HepG2 (cell line): ENCODE results near the gene TBX18. TPM values are rescaled to one million over a fixed set of nuclear protein-coding genes. Genes with fewer than 3 reads are reported as not detected.

Source experiments
- ATAC-seq: fragments of 200-7000 bp; cut with Tn5 transposase; 3 replicates; pipeline ENCODE4 v1.9.1; 2020; ENCODE audit warnings: mild to moderate bottlenecking, moderate library complexity
- BruUV-seq: library from RNA; stranded (reverse); fragments of 400-500 nt; replicated peaks from 2 replicates; lab custom pipeline; 2021; lab: Mats Ljungman, UMichigan
- CTCF ChIA-PET: fragments of 300-600 bp; formaldehyde crosslinking; extraction: SDS; loops from one replicate; lab custom pipeline; 2021; ENCODE audit warnings: low total read pairs, inconsistent platforms, low intra/inter-chr PET ratio; lab: Yijun Ruan, JAX
- POLR2A ChIA-PET: fragments of 350-600 bp; sonication (Branson Sonifier 250); formaldehyde crosslinking; loops from one replicate; lab custom pipeline; 2020; ENCODE audit warnings: antibody characterized with exemption, inconsistent platforms; lab: Yijun Ruan, JAX
- DNase-seq: peaks from one replicate; pipeline ENCODE4 v3.0.0-alpha.2; 2015; ENCODE audit warnings: low spot score
- FAIRE-seq: peaks from 3 replicates; lab custom pipeline; 2011; peaks lifted over from hg19 to GRCh38; lab: Jason Lieb, UNC
- H2AFZ ChIP-seq: one replicate; pipeline ENCODE4 v1.6.1; 2011; ENCODE audit warnings: low read length, inconsistent platforms
- H3K27ac ChIP-seq: fragments of 300-600 bp; 3 replicates; pipeline ENCODE4 v1.8.0; 2011; ENCODE audit warnings: mixed run types, mild to moderate bottlenecking, mixed read lengths, low read length, inconsistent platforms; ENCODE audit not compliant: insufficient read depth; ENCODE audit errors: extremely low read length
- H3K27me3 ChIP-seq, 2 experiments: fragments of 200-600 bp in 1 of 2; 2 replicates in 1 of 2; 3 replicates in 1 of 2; pipeline versions ENCODE4 v1.6.0 to v1.8.0; 2011; ENCODE audit warnings: low read length in 2 of 2, mild to moderate bottlenecking in 2 of 2, moderate library complexity in 2 of 2, inconsistent platforms in 1 of 2; ENCODE audit not compliant: insufficient read depth in 2 of 2, control insufficient read depth in 1 of 2
- H3K36me3 ChIP-seq, 2 experiments: fragments of 200-600 bp in 1 of 2; replicated peaks in 1 of 2; 2 replicates in 1 of 2; 3 replicates in 1 of 2; pipeline versions ENCODE4 v1.5.1 to v1.8.0; 2011; ENCODE audit warnings: low read length in 2 of 2, inconsistent platforms in 1 of 2; ENCODE audit not compliant: insufficient read depth in 2 of 2, control insufficient read depth in 1 of 2
- H3K4me1 ChIP-seq: 2 replicates; pipeline ENCODE4 v1.5.1; 2012; ENCODE audit warnings: low read length, inconsistent platforms; ENCODE audit not compliant: insufficient read depth
- H3K4me2 ChIP-seq: 2 replicates; pipeline ENCODE4 v1.6.0; 2011; ENCODE audit warnings: low read depth, low read length, inconsistent platforms
- H3K4me3 ChIP-seq, 3 experiments: fragments of 200-600 bp in 1 of 3; sonication (generic), shearing (Covaris generic) in 1 of 3; replicated peaks in 1 of 3; 2 replicates each; pipeline ENCODE4 v1.5.1; 2011 to 2016; ENCODE audit warnings: low read length in 3 of 3, inconsistent platforms in 2 of 3, low read depth in 2 of 3, mild to moderate bottlenecking in 2 of 3, control low read depth in 1 of 3, mixed read lengths in 1 of 3; ENCODE audit not compliant: insufficient read depth in 1 of 3
- H3K79me2 ChIP-seq: one replicate; pipeline ENCODE4 v1.6.1; 2011; ENCODE audit warnings: low read length, inconsistent platforms; ENCODE audit not compliant: insufficient read depth
- H3K9ac ChIP-seq: 2 replicates; pipeline ENCODE4 v1.6.0; 2011; ENCODE audit warnings: mild to moderate bottlenecking, low read depth, low read length, inconsistent platforms; ENCODE audit not compliant: insufficient read depth
- H3K9me3 ChIP-seq: 2 replicates; pipeline ENCODE4 v1.5.1; 2012; ENCODE audit warnings: mild to moderate bottlenecking, low read length
- H4K20me1 ChIP-seq: 2 replicates; pipeline ENCODE4 v1.6.0; 2011; ENCODE audit warnings: inconsistent platforms, mild to moderate bottlenecking, low read length, moderate library complexity; ENCODE audit not compliant: insufficient read depth
- ADNP ChIP-seq: sonication (generic); formaldehyde crosslinking; IDR thresholded peaks from 2 replicates; pipeline ENCODE4 v1.4.0; 2020; ENCODE audit warnings: missing genetic modification reagents
- ELK4 ChIP-seq: sonication (generic); formaldehyde crosslinking; IDR thresholded peaks from 2 replicates; pipeline ENCODE4 v1.9.0; 2021; ENCODE audit warnings: missing genetic modification reagents, borderline replicate concordance
- NFKBIZ ChIP-seq: IDR thresholded peaks from 2 replicates; pipeline ENCODE4 v1.6.1; 2018; ENCODE audit warnings: missing genetic modification reagents, missing compliant biosample characterization
- SAFB2 ChIP-seq: sonication (generic); formaldehyde crosslinking; IDR thresholded peaks from 2 replicates; pipeline ENCODE4 v1.5.1; 2020; ENCODE audit warnings: missing genetic modification reagents, low read depth, mild to moderate bottlenecking, borderline replicate concordance
- ZBTB38 ChIP-seq: sonication (generic); formaldehyde crosslinking; IDR thresholded peaks from 2 replicates; pipeline ENCODE4 v1.5.1; 2020; ENCODE audit warnings: mild to moderate bottlenecking, missing genetic modification reagents
- ZNF543 ChIP-seq: sonication (generic); formaldehyde crosslinking; IDR thresholded peaks from 2 replicates; pipeline ENCODE4 v1.4.0; 2020; ENCODE audit warnings: mild to moderate bottlenecking, missing genetic modification reagents
- ZNF83 ChIP-seq: sonication (generic); formaldehyde crosslinking; IDR thresholded peaks from 2 replicates; pipeline ENCODE4 v1.4.0; 2020; ENCODE audit warnings: missing genetic modification reagents, mild to moderate bottlenecking, borderline replicate concordance
- WGBS: methylation state at CpG from one replicate; pipeline ENCODE4 v1.1.6; 2017; ENCODE audit warnings: low lambda C conversion rate; 5-methylcytosine and 5-hydroxymethylcytosine counted together
- in situ Hi-C: cut with HindIII; loops from 2 replicates; pipeline ENCODE4 v1.10.0; 2017; ENCODE audit warnings: low pct_unique_long_range_greater_than_20kb; ENCODE audit not compliant: extremely low pct_ligation_motif_present
- intact Hi-C: fragments of 100-400 bp; cut with micrococcal nuclease; formaldehyde crosslinking; loops from one replicate; pipeline ENCODE4 v1.10.0; 2022; ENCODE audit not compliant: unreplicated experiment
- polyA plus RNA-seq, 8 experiments: library from polyadenylated mRNA; depleted of rRNA in 3 of 8; stranded (reverse) in 7 of 8; unstranded in 1 of 8; fragments of >200 nt; fragmentation: Illumina TruSeq in 4 of 8; extraction: Trizol in 4 of 8; gene quantifications; 2 replicates each; pipeline versions ENCODE4 v1.2.1 to v1.2.3, GENCODE V29; 2011 to 2016; ENCODE audit warnings: low read depth in 4 of 8, missing spikeins in 1 of 8, mixed read lengths in 1 of 8; ENCODE audit not compliant: insufficient read depth in 1 of 8
- total RNA-seq, 5 experiments: library from RNA; depleted of rRNA; stranded (reverse); fragments of >200 nt; fragmentation: Illumina TruSeq; extraction: Trizol; gene quantifications; 2 replicates each; pipeline ENCODE4 v1.2.3, GENCODE V29; 2016; ENCODE audit warnings: low read depth in 1 of 5
- TF ChIP-seq, protein P1 (sequence below): sonication (generic); formaldehyde crosslinking; IDR thresholded peaks from 2 replicates; pipeline ENCODE4 v1.5.1; 2020; ENCODE audit warnings: mild to moderate bottlenecking, missing genetic modification reagents

TBX18 gene
- total and polyA plus RNA-seq, 2 of the 13 experiments (the other 11 are each of a cell fraction or from before 2014, with no cell fraction given), result not detected

DNA sequence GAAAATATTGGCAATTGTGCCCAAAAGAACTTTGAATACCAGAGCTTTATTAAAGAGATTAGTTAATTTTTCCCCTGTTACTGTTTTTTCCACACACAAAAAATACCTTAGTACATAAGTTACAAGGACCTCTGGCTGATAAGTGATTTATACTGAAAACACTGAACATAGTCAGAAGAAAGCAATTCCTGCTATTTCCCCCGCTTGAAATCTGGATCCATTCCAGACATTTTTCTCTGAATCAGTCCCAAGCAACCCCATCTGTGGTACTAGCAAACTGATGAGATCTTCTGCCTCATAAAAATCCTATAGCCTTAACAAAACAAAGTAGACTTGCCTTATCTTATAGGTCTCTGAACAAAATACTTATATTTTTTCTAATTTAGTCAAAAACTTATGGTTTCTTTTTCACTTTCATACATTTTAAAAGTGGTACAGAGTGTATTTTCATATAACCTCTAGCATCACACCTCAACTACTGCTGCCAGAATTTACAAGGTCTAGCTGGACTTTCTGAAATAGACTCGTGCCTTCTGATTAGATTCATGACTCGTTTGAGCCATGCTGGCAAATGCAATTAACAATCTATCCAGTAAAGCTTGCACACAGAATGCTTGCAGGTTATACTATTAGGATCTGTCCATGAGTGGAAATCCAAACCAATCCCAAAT, 111.9 kb downstream of the TBX18 start (continued):
- TF ChIP-seq, protein P1, sequence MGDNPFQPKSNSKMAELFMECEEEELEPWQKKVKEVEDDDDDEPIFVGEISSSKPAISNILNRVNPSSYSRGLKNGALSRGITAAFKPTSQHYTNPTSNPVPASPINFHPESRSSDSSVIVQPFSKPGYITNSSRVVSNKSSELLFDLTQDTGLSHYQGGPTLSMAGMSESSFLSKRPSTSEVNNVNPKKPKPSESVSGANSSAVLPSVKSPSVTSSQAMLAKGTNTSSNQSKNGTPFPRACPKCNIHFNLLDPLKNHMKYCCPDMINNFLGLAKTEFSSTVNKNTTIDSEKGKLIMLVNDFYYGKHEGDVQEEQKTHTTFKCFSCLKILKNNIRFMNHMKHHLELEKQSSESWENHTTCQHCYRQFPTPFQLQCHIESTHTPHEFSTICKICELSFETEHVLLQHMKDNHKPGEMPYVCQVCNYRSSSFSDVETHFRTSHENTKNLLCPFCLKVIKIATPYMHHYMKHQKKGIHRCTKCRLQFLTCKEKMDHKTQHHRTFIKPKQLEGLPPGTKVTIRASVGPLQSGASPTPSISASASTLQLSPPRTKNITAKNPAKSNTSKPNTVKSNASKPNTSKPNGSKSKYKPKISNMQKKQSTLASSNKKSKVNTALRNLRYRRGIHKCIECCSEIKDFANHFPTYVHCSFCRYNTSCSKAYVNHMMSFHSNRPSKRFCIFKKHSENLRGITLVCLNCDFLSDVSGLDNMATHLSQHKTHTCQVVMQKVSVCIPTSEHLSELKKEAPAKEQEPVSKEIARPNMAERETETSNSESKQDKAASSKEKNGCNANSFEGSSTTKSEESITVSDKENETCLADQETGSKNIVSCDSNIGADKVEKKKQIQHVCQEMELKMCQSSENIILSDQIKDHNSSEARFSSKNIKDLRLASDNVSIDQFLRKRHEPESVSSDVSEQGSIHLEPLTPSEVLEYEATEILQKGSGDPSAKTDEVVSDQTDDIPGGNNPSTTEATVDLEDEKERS (CRISPR knock-in tag), result no peak
- TF ChIP-seq NFKBIZ (no peak), ELK4 (CRISPR knock-in tag) (no peak)

DNA sequence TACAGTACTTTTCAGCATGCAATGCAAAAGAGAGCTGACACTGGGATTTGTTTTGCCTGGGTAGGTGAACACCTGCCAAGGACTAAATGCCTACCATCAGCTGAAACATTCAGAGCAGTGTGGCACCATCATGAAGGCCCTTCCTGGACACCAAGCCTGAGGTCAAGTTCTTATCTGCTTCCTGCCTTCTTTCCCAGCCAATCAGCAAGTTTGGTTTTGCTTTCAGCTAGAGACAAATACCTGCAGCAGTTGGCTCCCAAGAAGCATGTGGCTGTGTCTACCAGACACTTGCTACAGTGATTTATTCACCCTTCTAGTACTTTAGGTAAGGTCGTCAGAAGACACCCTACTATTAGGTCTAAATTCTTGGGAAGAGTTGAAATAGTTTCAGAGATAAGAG, 112.8 kb downstream of the TBX18 start:
- ATAC-seq (no peak), DNase-seq (no peak), FAIRE-seq (no peak)
- ChIA-PET POLR2A (no interaction called here), CTCF (no interaction called here)
- intact Hi-C loops (no loop called here), in situ Hi-C loops (no loop called here)
- Histone ChIP-seq H3K27me3 (no peaks in the 10 kb centered on the region), H3K79me2 (no peaks in the 10 kb centered on the region), H3K36me3 (no peaks in the 10 kb centered on the region), H3K9me3 (no peaks in the 10 kb centered on the region), H3K4me1 (no peaks in the 10 kb centered on the region), H3K27ac (no peak overlapping the region), H3K4me2 (no peak overlapping the region), H4K20me1 (no peaks in the 10 kb centered on the region), H3K4me3 (no peak overlapping the region), H3K9ac (no peak overlapping the region), H2AFZ (no peak overlapping the region)
- WGBS, result 0% methylated on average over 1 of the region's 1 CpG
- TF ChIP-seq ZBTB38, result no peak
- TF ChIP-seq ZNF83 (CRISPR knock-in tag), result no peak
- no peak for TF ChIP-seq SAFB2 (CRISPR knock-in tag)
- TF ChIP-seq ZNF543 (CRISPR knock-in tag), result no peak
- TF ChIP-seq ADNP (CRISPR knock-in tag), result no peak
- BruUV-seq, result no TSS peak
